Measurements from ENCODE around the gene SORCS2.

The SORCS2 gene

DNA sequence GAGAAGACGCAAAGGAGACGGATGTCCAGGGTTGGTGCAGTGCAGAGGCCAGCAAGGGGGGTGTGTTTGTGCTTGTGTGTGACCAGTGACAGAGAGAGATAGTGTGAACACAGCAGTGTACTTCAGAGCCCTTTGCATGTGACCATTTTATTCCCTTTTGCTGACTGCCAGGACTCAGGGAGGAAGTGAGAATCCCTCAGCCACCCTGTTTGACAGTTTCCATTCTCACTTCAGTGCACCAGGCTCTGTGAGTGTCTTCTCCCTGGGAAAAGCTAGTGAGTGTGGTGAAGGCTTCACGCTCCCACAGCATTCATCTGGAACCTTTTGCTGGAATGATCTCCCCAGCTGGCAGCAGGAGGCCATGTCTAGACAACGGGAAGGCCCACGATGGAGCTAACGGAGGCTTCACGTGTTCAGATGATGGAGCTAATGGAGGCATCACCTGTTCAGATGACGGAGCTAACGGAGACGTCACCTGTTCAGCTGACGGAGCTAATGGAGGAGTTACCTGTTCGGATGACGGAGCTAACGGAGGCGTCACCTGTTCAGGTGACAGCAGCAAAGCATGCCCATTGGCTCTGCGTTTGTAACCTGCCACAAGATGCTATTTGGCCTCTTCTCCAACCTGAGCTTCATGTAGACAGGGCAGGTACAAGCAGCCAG is 551.9 kb downstream of the SORCS2 start:
- no peak overlapping the region for H3K4me3 ChIP-seq (replicated peaks in 1 of 2; ENCODE audit: low read depth in 2 of 2, low read length in 2 of 2)
- no peak for DNase-seq (ENCODE audit: low read depth in 2 of 2)
- no peak for TF ChIP-seq CTCF (IDR thresholded peaks at IDR 0.05; ENCODE audit: low read depth, low read length)

DNA sequence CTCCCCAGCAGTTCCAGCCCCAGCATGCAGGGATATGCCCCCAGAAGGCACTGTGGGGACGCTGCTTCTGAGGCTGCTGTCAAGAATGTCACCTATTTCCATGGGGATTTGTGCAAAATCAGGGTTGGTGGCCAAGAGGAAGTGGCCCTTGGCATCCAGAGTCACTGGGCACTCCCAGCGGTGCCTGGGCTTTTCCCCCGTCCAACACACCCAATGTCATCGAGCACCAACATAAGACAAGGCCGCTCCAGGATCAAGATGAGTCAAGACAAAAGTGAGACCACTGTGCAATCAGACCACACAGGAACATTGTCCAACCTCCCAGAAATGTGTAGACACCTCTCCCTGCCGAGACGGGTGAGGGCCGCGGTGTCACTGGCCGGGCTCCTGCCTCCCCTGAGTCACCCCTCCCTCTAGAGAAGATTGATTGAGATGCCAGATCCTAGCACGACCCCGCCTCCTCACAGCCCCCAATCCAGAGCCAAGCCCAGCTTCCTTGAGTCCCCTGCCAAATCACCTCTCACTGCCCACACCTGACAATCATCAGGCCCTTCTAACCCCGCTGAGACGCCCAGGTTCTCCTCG is 553.1 kb downstream of the SORCS2 start:
- H3K4me3 ChIP-seq (replicated peaks in 1 of 2; ENCODE audit: low read depth in 2 of 2, low read length in 2 of 2): no peak overlapping the region
- no peak for TF ChIP-seq CTCF (IDR thresholded peaks at IDR 0.05; ENCODE audit: low read depth, low read length)
- no peak for DNase-seq (ENCODE audit: low read depth in 2 of 2)

DNA sequence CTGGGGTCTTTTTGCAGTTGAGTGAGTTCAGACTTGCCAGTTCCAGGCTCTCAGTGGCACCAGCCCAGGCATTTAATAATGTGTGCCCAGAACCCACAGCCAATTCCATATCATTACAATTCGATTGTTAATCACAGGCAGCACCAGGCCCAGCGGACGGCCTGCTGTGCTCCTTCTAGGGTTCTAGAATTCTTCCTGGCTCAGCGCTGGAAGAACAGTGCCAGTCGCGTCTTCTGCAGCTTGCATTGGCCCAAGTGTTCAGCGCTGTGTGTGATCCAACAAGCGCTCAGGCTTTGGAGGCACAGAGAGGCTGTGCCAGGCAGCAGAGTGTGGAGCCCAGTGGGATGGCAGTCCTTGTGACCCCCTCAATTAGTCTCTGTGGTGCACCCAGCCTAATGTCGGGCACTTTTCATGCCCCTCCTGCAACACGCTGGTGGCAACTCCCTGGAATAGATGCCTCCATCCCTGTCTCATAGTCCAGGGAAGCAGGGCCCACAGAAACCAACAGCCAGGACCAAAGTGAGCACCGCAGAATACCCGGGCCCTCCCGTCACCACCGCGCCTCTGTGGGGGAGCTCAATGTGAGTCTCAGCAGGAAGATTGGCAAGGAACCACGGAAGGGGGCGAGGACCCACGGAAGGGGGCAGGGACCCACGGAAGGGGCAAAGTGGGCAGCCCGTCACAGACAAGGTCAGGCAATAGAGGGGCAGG is 554.2 kb downstream of the SORCS2 start:
- no peak for TF ChIP-seq CTCF (IDR thresholded peaks at IDR 0.05; ENCODE audit: low read depth, low read length)
- H3K4me3 ChIP-seq (replicated peaks in 1 of 2; ENCODE audit: low read depth in 2 of 2, low read length in 2 of 2): no peak overlapping the region
- no peak for DNase-seq (ENCODE audit: low read depth in 2 of 2)

GRCh38 chr4:7747062-7747385 is 554.7 kb downstream of the SORCS2 start:
- no peak for TF ChIP-seq CTCF (IDR thresholded peaks at IDR 0.05; ENCODE audit: low read depth, low read length)
- DNase-seq (ENCODE audit: low read depth in 2 of 2): no peak
- H3K4me3 ChIP-seq (replicated peaks in 1 of 2; ENCODE audit: low read depth in 2 of 2, low read length in 2 of 2): no peak overlapping the region

DNA sequence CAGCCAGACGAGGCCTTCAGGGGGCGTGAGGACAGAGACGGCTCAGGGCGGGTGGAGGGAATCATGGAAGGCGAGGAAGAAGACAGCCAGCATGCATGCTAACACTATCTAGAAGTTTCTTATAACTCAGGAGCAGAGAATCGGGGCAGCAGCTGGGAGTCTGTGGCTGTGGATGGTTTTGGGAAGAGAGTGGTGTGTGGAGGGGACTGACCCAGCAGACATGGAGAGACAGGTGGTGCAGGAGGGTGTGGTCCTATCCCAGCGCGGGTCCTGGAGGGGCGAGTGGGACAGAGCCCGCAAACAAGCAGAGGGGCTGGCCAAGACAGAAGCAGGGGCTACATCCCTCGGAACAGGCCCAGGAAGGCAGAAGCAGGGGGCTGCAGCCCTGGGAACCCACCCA is 555.2 kb downstream of the SORCS2 start:
- H3K4me3 ChIP-seq (replicated peaks in 1 of 2; ENCODE audit: low read depth in 2 of 2, low read length in 2 of 2): no peak overlapping the region
- no peak for TF ChIP-seq CTCF (IDR thresholded peaks at IDR 0.05; ENCODE audit: low read depth, low read length)
- no peak for DNase-seq (ENCODE audit: low read depth in 2 of 2)

- DNase-seq (ENCODE audit: low read depth in 2 of 2): no peak
- no peak overlapping the region for H3K4me3 ChIP-seq (replicated peaks in 1 of 2; ENCODE audit: low read depth in 2 of 2, low read length in 2 of 2)
- no peak for TF ChIP-seq CTCF (IDR thresholded peaks at IDR 0.05; ENCODE audit: low read depth, low read length)
Observed at GRCh38 chr4:7750523-7750922, 558.2 kb downstream of the SORCS2 start.
